ENCODE measurements around the gene ARL4A. TPM values are rescaled to one million over a fixed set of nuclear protein-coding genes. Genes with fewer than 3 reads are reported as not detected.
"Not testable (repeated sequence)": the region's sequence is repeated elsewhere in the genome, so short reads cannot be mapped to it uniquely, and the experiment has no call there.

The ARL4A gene
- total RNA-seq, 1 experiment from 2014 or later: 18.3 TPM

GRCh38 chr7:12661581-12661980 lies 25.9 kb upstream of the ARL4A start:
- TF ChIP-seq EZH2 (IDR thresholded peaks at IDR 0.05; ENCODE audit: borderline replicate concordance, low read depth, low read length, poor library complexity, severe bottlenecking): no peak
- TF ChIP-seq CTCF (conservative IDR thresholded peaks at IDR 0.05; ENCODE audit: low read depth, low read length): no peak
- Histone ChIP-seq H3K36me3 (ENCODE audit: insufficient read depth, low read length, poor library complexity, severe bottlenecking) (no peaks in the 10 kb centered on the region), H3K9me3 (ENCODE audit: low read depth, low read length, poor library complexity, severe bottlenecking) (no peaks in the 10 kb centered on the region), H3K27me3 (replicated peaks; ENCODE audit: insufficient read depth, low read depth, low read length, poor library complexity) (no peaks in the 10 kb centered on the region), H3K27ac (ENCODE audit: low read depth, low read length, poor library complexity, severe bottlenecking) (no peak overlapping the region), H3K4me3 (ENCODE audit: low read depth, low read length, poor library complexity, severe bottlenecking) (no peak overlapping the region), H3K4me1 (ENCODE audit: insufficient read depth, low read length, poor library complexity, severe bottlenecking) (no peaks in the 10 kb centered on the region)
- BruUV-seq (replicated peaks): no TSS peak
- ChIA-PET CTCF (no interaction called here), POLR2A (ENCODE audit: low non-redundant PET) (no interaction called here)
- intact Hi-C loops (cut with micrococcal nuclease; ENCODE audit: unreplicated experiment): no loop called here
- DNase-seq (ENCODE audit: low spot score): no peak

GRCh38 chr7:12670000-12670729 lies 17.3 kb upstream of the ARL4A start:
- DNase-seq (ENCODE audit: low spot score): no peak
- H3K27me3 ChIP-seq (replicated peaks; ENCODE audit: insufficient read depth, low read depth, low read length, poor library complexity): no peaks in the 10 kb centered on the region
- POLR2A ChIA-PET (ENCODE audit: low non-redundant PET): no interaction called here
- BruUV-seq (replicated peaks): no TSS peak
- no peaks in the 10 kb centered on the region for H3K36me3 ChIP-seq (ENCODE audit: insufficient read depth, low read length, poor library complexity, severe bottlenecking)
- intact Hi-C loops (cut with micrococcal nuclease; ENCODE audit: unreplicated experiment): loop anchor here (5.0 kb wide), 1 partner anchor 143 kb away; no protein-coding TSS in a partner anchor
- CTCF ChIA-PET: no interaction called here
- no peak overlapping the region for H3K4me3 ChIP-seq (ENCODE audit: low read depth, low read length, poor library complexity, severe bottlenecking)
- no peak overlapping the region for H3K27ac ChIP-seq (ENCODE audit: low read depth, low read length, poor library complexity, severe bottlenecking)
- H3K9me3 ChIP-seq (ENCODE audit: low read depth, low read length, poor library complexity, severe bottlenecking): no peaks in the 10 kb centered on the region
- no peak for TF ChIP-seq EZH2 (IDR thresholded peaks at IDR 0.05; ENCODE audit: borderline replicate concordance, low read depth, low read length, poor library complexity, severe bottlenecking)
- TF ChIP-seq CTCF (conservative IDR thresholded peaks at IDR 0.05; ENCODE audit: low read depth, low read length): no peak
- H3K4me1 ChIP-seq (ENCODE audit: insufficient read depth, low read length, poor library complexity, severe bottlenecking): no peaks in the 10 kb centered on the region

- intact Hi-C loops (cut with micrococcal nuclease; ENCODE audit: unreplicated experiment): loop anchor here (5.0 kb wide), 1 partner anchor 144 kb away; no protein-coding TSS in a partner anchor
- ChIA-PET CTCF (no interaction called here), POLR2A (ENCODE audit: low non-redundant PET) (no interaction called here)
- Histone ChIP-seq H3K27ac (ENCODE audit: low read depth, low read length, poor library complexity, severe bottlenecking) (no peak overlapping the region), H3K4me1 (ENCODE audit: insufficient read depth, low read length, poor library complexity, severe bottlenecking) (no peaks in the 10 kb centered on the region), H3K9me3 (ENCODE audit: low read depth, low read length, poor library complexity, severe bottlenecking) (no peaks in the 10 kb centered on the region), H3K27me3 (replicated peaks; ENCODE audit: insufficient read depth, low read depth, low read length, poor library complexity) (no peaks in the 10 kb centered on the region), H3K36me3 (ENCODE audit: insufficient read depth, low read length, poor library complexity, severe bottlenecking) (no peaks in the 10 kb centered on the region), H3K4me3 (ENCODE audit: low read depth, low read length, poor library complexity, severe bottlenecking) (no peak overlapping the region)
- no TSS peak for BruUV-seq (replicated peaks)
- no peak for TF ChIP-seq EZH2 (IDR thresholded peaks at IDR 0.05; ENCODE audit: borderline replicate concordance, low read depth, low read length, poor library complexity, severe bottlenecking)
- no peak for TF ChIP-seq CTCF (conservative IDR thresholded peaks at IDR 0.05; ENCODE audit: low read depth, low read length)
- DNase-seq (ENCODE audit: low spot score): no peak
Observed at GRCh38 chr7:12670743-12671520, 16.5 kb upstream of the ARL4A start.

- not testable (repeated sequence) for H3K9me3 ChIP-seq (ENCODE audit: low read depth, low read length, poor library complexity, severe bottlenecking); DNase-seq (ENCODE audit: low spot score); H3K27me3 ChIP-seq (replicated peaks; ENCODE audit: insufficient read depth, low read depth, low read length, poor library complexity); H3K36me3 ChIP-seq (ENCODE audit: insufficient read depth, low read length, poor library complexity, severe bottlenecking); H3K4me1 ChIP-seq (ENCODE audit: insufficient read depth, low read length, poor library complexity, severe bottlenecking); H3K27ac ChIP-seq (ENCODE audit: low read depth, low read length, poor library complexity, severe bottlenecking); H3K4me3 ChIP-seq (ENCODE audit: low read depth, low read length, poor library complexity, severe bottlenecking); BruUV-seq (replicated peaks)
- ChIA-PET CTCF (interaction anchor here (0.6 kb wide), 1 partner anchor 215 kb away, joined by 3 read pairs; no protein-coding TSS in a partner anchor), POLR2A (ENCODE audit: low non-redundant PET) (interaction anchor here (0.6 kb wide), 1 partner anchor 232 kb away, joined by 9 read pairs; no protein-coding TSS in a partner anchor)
- intact Hi-C loops (cut with micrococcal nuclease; ENCODE audit: unreplicated experiment): loop anchor here (5.0 kb wide), 1 partner anchor 146 kb away; no protein-coding TSS in a partner anchor
Observed at GRCh38 chr7:12673436-12673835, 14.0 kb upstream of the ARL4A start.
